GM18505 (cell line): ENCODE data around the gene ARHGEF6.
A peak's percentile ranks its signal among the peaks of the same experiment; 100 is the strongest.

ENCODE experiments used
- ATAC-seq: cut with Tn5 transposase; IDR thresholded peaks from one replicate; pipeline ENCODE4 v1.9.1; 2021; ENCODE audit not compliant: unreplicated experiment
- POLR2A ChIP-seq: IDR thresholded peaks from 4 replicates; pipeline ENCODE4 v1.6.1; 2011; ENCODE audit warnings: borderline replicate concordance; ENCODE audit not compliant: insufficient read depth, insufficient read length; ENCODE audit errors: extremely low read depth

Gene ARHGEF6

GRCh38 chrX:136687457-136687856 lies 93.3 kb downstream of the ARHGEF6 start:
- no peak for ATAC-seq
- no peak for TF ChIP-seq POLR2A

DNA sequence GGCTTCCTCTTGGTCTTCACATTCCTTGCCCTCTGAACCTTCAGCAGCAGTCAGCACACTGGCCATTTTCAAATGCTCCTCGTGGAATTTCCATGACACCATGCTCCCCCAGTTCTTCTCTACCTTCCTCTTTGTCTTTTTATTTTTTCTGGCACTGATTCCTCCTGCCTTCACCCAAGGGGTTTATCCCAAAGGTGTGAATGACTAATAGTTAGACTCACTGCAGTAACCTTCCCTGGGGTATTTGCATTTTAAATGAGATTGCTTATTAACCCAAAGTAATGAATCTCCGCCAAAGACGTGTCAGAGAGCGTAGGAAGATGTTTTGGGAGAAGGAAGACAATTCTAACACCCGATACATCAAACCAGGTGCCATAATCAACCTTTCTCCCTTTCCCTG lies 96.6 kb downstream of the ARHGEF6 start:
- ATAC-seq = no peak
- TF ChIP-seq POLR2A = no peak

- ATAC-seq = no peak
Measured at GRCh38 chrX:136679531-136679930, 101.2 kb downstream of the ARHGEF6 start.

DNA sequence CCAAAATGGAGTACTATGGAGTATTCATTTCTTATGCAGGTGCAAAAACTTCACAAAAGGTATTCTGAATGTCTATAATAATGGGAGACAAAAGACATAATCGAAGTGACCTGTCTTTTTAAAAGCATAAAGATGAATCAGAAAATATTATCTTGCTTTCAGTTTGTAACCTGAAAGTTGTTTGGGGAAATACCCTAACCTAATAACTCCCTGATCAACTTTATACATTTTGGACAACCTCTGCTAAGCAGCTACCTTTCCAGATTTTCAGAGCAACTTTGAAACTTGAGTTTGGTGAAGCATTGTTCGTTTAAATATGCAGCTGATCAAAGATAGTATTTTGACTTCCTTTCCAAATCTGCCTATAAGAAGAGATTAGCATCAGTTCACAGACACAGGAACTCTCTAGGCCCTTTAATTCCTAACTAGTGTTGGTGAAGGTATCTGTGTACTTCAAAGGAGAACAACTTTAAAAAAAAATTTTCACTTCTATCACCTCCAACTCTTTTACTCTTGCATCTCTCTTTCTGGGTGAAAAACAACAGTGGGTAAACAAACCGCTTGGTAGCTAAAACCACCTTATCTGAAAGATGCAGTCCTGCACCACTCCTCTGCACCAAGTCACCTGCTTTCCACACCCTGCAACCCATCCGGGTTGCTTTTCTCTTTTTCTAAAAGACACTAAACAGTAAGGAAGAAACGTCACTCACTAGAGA lies 106.3 kb downstream of the ARHGEF6 start:
- ATAC-seq = no peak
- TF ChIP-seq POLR2A = no peak

More at GRCh38 chrX:136679531-136679930, 101.2 kb downstream of the ARHGEF6 start:
- TF ChIP-seq POLR2A = no peak

DNA sequence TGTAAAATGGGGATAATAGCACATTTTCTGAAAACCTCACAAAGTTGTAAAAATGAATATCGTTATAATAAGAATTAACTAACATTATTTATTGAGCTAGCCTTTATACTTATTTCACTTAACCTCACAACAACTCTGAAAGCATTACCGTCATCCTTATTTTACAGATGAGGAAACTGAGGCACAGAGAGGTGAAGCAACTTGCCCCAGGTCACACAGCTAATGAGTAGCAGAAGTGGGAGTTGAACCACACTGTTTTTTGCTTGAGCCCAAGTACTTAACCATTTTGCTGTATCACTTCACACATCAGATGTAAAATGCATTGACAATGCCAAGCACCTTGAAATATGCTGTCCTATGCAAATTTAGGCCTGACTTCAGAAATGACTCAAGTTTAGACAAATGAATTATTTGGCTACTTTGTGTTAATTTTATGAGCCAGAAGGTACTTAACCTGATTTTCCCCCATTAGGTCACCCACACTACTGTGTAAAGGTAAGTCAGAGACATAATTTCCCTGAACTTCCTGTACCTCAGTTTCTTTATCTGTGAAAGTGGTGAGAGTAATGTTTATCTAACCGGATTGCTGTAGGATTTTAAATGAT lies 109.6 kb downstream of the ARHGEF6 start:
- no peak for TF ChIP-seq POLR2A
- no peak for ATAC-seq

- no peak for TF ChIP-seq POLR2A
- ATAC-seq = no peak
Measured at GRCh38 chrX:136667446-136668168, 113.1 kb downstream of the ARHGEF6 start.

- ATAC-seq = peak; percentile 45
- TF ChIP-seq POLR2A = no peak
Measured at GRCh38 chrX:136666088-136666487, 114.6 kb downstream of the ARHGEF6 start.

- ATAC-seq = peak; percentile 51
- no peak for TF ChIP-seq POLR2A
Measured at GRCh38 chrX:136665258-136665900, 115.4 kb downstream of the ARHGEF6 start.

DNA sequence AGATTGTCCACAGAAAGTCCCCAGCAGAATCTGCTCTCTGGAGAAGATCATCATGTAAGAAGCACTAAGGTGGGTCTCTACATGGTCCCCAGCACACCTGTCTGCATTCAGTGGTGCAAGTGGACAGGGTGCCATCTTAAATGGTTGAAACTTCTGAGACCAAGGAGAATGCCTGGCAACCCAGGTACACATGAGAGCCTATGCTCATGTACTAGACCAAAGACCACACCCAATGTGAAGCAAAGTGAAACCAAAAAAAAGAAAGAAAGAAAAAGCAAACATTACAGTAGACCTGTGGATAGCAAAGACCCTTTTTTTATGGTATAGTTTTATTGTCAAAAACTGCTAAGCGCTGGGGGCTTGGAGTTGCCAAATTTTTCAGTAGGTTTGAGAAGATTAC lies 117.8 kb downstream of the ARHGEF6 start:
- TF ChIP-seq POLR2A = no peak
- ATAC-seq = no peak

DNA sequence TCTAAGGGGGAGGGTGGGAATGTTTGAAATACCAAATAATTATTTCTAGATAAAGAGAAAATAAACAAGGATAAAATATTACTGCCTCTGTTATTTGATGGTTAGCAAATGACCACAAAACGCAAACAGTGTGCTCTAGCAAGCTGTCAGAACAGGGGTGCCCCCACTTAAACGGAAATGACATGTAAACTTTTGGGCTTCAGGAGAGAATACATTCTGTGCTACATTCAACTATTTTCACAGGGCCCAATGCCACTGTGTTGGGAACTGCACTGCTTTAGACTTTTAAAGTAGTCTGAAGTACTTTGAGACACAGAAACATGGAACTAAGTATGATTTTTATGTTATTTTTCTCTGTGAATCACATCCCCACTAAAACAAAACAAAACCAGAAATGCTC lies 118.6 kb downstream of the ARHGEF6 start:
- no peak for TF ChIP-seq POLR2A
- ATAC-seq = no peak

- ATAC-seq = no peak
- TF ChIP-seq POLR2A = no peak
Measured at GRCh38 chrX:136660896-136661295, 119.8 kb downstream of the ARHGEF6 start.

GRCh38 chrX:136659174-136659573 lies 121.6 kb downstream of the ARHGEF6 start:
- no peak for TF ChIP-seq POLR2A
- no peak for ATAC-seq

GRCh38 chrX:136658151-136658550 lies 122.6 kb downstream of the ARHGEF6 start:
- no peak for TF ChIP-seq POLR2A
- ATAC-seq = no peak
